ENCODE measurements around the gene TAOK2. TPM values are rescaled to one million over a fixed set of nuclear protein-coding genes. Genes with fewer than 3 reads are reported as not detected.

TAOK2 gene
- total and polyA plus RNA-seq, 2 of the 4 experiments (the other 2 are of a cell fraction): 23.0 to 31.7 TPM

GRCh38 chr16:29984137-29984763 is 10.6 kb downstream of the TAOK2 start:
- Histone ChIP-seq H2BK5ac (ENCODE audit: low read depth, low read length, poor library complexity, severe bottlenecking) (no peak overlapping the region), H3K4ac (ENCODE audit: low read depth, low read length) (no peak overlapping the region), H2BK20ac (ENCODE audit: low read depth, low read length) (no peak overlapping the region), H3K56ac (ENCODE audit: extremely low read depth, insufficient read depth, low read length) (no peak overlapping the region), H3K27me3 (ENCODE audit: control insufficient read depth, insufficient read depth, low read length) (no peaks in the 10 kb centered on the region), H4K5ac (ENCODE audit: low read depth, low read length) (no peak overlapping the region), H2AFZ (replicated peaks; ENCODE audit: low read length, poor library complexity) (no peak overlapping the region), H4K91ac (ENCODE audit: insufficient read depth, low read depth, low read length) (no peak overlapping the region), H2BK120ac (ENCODE audit: low read depth, low read length) (no peak overlapping the region), H3K18ac (ENCODE audit: low read depth, low read length) (no peak overlapping the region), H3K4me3 (ENCODE audit: insufficient read depth, low read depth, low read length) (no peak overlapping the region), H3K9me1 (ENCODE audit: insufficient read depth, low read length) (no peaks in the 10 kb centered on the region), H3K14ac (replicated peaks; ENCODE audit: low read depth, low read length) (no peak overlapping the region), H2BK15ac (ENCODE audit: low read depth, low read length) (no peak overlapping the region), H3K27ac (ENCODE audit: insufficient read depth, low read length) (no peak overlapping the region), H3K4me2 (ENCODE audit: low read depth, low read length) (no peak overlapping the region), H3K23ac (ENCODE audit: low read depth, low read length) (no peak overlapping the region), H3K36me3 (ENCODE audit: control insufficient read depth, insufficient read depth, low read length) (peaks cover 84% of the 10 kb centered on the region), H2AK5ac (ENCODE audit: low read depth, low read length) (no peak overlapping the region), H3K9ac (ENCODE audit: low read depth, low read length) (no peak overlapping the region), H2AK9ac (replicated peaks; ENCODE audit: low read depth, low read length, poor library complexity) (no peak overlapping the region), H4K20me1 (ENCODE audit: insufficient read depth, low read length) (no peaks in the 10 kb centered on the region; the same call in 1 of the 2 replicates), H4K8ac (ENCODE audit: low read depth in 2 of 2, low read length in 2 of 2) (no peak overlapping the region), H3K9me3 (ENCODE audit: control insufficient read depth, insufficient read depth, low read length) (no peaks in the 10 kb centered on the region), H3K4me1 (ENCODE audit: control insufficient read depth, insufficient read depth, low read length) (no peaks in the 10 kb centered on the region), H3K79me1 (ENCODE audit: low read depth in 1 of 2, low read length in 2 of 2) (peaks cover 6 to 22% of the 10 kb centered on the region in 2 experiments; a peak in 2 of 4 replicates)
- no TSS peak for BruUV-seq (replicated peaks)
- no peak for TF ChIP-seq NFE2L2 (IDR thresholded peaks at IDR 0.05; ENCODE audit: low read depth, low read length)
- TF ChIP-seq CTCF (conservative IDR thresholded peaks at IDR 0.05; ENCODE audit: low read depth, low read length): no peak
- no peak for TF ChIP-seq MAZ (IDR thresholded peaks at IDR 0.05; ENCODE audit: borderline replicate concordance, low read depth, low read length)
- TF ChIP-seq FOS (IDR thresholded peaks at IDR 0.05; ENCODE audit: low read depth, low read length): no peak
- no peak for TF ChIP-seq USF2 (IDR thresholded peaks at IDR 0.05; ENCODE audit: low read depth, low read length)
- no peak for TF ChIP-seq SMC3 (IDR thresholded peaks at IDR 0.05; ENCODE audit: low read depth, low read length)
- TF ChIP-seq RAD21 (IDR thresholded peaks at IDR 0.05; ENCODE audit: low read length): no peak
- no peak for TF ChIP-seq RCOR1 (IDR thresholded peaks at IDR 0.05; ENCODE audit: insufficient replicate concordance, low read length)
- TF ChIP-seq BHLHE40 (IDR thresholded peaks at IDR 0.05; ENCODE audit: low read depth, low read length): no peak
- no peak for TF ChIP-seq CHD1 (IDR thresholded peaks at IDR 0.05; ENCODE audit: low read depth, low read length)
- CTCF ChIA-PET: interaction anchor here (1.3 kb wide), 1 partner anchor 11 kb away, joined by 3 read pairs; the partner anchor contains the start of gene TAOK2
- WGBS, 2 experiments (ENCODE audit: extremely low coverage in 2 of 2, insufficient read length in 1 of 2): 100% methylated on average over 1 of the region's 6 CpGs; no CpG with 5 or more reads in 1 of the 2 experiments
- ATAC-seq (ENCODE audit: low read depth) (no peak), DNase-seq (no peak)
- dilution Hi-C loops (cut with HindIII; ENCODE audit: low sequenced_read_pairs, unreplicated experiment): no loop called here
- in situ Hi-C loops (cut with MboI; ENCODE audit: low sequenced_read_pairs): no loop called here
- intact Hi-C loops (cut with micrococcal nuclease): no loop called here
- POLR2A ChIA-PET (ENCODE audit: unreplicated experiment): no interaction called here
